ENCODE measurements around the gene NME3. TPM values are rescaled to one million over a fixed set of nuclear protein-coding genes. Genes with fewer than 3 reads are reported as not detected.

Gene NME3
- total and polyA plus RNA-seq, 2 of the 13 experiments (the other 11 are each of a cell fraction or from before 2014, with no cell fraction given): 10.4 to 15.9 TPM

DNA sequence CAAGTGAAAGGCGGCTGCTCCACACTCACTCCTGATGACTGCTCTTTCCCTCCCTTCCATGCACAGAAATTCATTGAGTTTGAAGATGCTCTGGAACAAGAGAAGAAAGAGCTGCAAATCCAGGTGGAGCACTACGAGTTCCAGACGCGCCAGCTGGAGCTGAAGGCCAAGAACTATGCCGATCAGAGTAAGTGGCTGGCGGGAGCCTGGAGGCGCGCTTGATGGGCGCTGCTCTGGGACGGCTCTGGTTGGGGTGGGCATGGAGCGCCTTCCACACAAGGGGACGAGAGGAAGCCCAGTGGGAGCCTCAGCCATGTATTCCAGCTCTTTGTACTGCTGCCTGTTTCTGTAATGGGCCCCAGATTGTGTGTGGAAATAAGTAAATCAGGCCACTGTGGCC, 46.9 kb downstream of the NME3 start (continued):
- TF ChIP-seq SIN3B (IDR thresholded peaks at IDR 0.05; ENCODE audit: low read length) (no peak), CBFB (CRISPR knock-in tag; IDR thresholded peaks at IDR 0.05) (no peak), KLF9 (CRISPR knock-in tag; IDR thresholded peaks at IDR 0.05; ENCODE audit: low read depth) (no peak)
- TF ChIP-seq, protein P1, sequence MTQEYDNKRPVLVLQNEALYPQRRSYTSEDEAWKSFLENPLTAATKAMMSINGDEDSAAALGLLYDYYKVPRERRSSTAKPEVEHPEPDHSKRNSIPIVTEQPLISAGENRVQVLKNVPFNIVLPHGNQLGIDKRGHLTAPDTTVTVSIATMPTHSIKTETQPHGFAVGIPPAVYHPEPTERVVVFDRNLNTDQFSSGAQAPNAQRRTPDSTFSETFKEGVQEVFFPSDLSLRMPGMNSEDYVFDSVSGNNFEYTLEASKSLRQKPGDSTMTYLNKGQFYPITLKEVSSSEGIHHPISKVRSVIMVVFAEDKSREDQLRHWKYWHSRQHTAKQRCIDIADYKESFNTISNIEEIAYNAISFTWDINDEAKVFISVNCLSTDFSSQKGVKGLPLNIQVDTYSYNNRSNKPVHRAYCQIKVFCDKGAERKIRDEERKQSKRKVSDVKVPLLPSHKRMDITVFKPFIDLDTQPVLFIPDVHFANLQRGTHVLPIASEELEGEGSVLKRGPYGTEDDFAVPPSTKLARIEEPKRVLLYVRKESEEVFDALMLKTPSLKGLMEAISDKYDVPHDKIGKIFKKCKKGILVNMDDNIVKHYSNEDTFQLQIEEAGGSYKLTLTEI (CRISPR knock-in tag; conservative IDR thresholded peaks at IDR 0.05): no peak
- TF ChIP-seq, protein P2, sequence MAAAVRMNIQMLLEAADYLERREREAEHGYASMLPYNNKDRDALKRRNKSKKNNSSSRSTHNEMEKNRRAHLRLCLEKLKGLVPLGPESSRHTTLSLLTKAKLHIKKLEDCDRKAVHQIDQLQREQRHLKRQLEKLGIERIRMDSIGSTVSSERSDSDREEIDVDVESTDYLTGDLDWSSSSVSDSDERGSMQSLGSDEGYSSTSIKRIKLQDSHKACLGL (CRISPR knock-in tag; IDR thresholded peaks at IDR 0.05): no peak

DNA sequence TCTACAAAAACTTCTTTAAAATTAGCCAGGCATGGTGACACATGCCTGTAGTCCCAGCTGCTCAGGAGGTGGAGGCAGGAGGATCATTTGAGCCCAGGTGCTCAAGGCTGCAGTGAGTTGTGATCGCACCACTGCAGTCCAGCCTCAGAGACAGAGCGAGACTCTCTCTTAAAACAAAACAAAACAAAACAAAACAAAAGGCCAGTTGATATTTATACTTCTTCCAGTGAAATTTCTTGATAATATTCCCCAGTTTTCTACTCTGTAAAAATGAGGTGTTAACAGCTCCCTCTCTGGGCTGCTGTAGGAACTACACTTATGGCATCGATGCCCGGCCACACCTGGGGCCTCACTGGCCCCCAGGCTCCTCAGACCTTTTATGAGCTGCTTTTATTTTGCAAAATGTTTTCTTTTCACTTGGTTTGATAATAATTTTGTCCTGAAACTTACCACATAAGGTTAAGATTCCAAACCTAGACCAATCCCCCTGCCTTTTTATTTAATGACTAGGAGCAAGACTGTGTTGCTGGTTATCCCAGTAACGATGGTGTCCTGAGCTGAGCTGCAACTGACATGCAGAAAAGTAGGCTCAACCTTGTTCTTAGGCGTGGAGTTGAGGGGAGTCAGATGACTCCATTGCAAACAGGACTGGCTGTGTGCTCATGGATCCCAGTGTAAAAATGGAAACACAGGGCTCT, 47.7 kb downstream of the NME3 start:
- intact Hi-C loops (cut with micrococcal nuclease; ENCODE audit: unreplicated experiment) (no loop called here), in situ Hi-C loops (cut with HindIII; ENCODE audit: extremely low pct_ligation_motif_present, low pct_unique_long_range_greater_than_20kb) (no loop called here)
- no peaks in the 10 kb centered on the region for H3K9me3 ChIP-seq (ENCODE audit: low read length)
- DNase-seq (ENCODE audit: low spot score) (peak; percentile 37), FAIRE-seq (peak; percentile 56), ATAC-seq (peak; percentile 58; the same call in 1 of the 3 replicates)
- no TSS peak for BruUV-seq (replicated peaks)
- H3K4me3 ChIP-seq (replicated peaks in 1 of 3; ENCODE audit: insufficient read depth in 1 of 3, low read depth in 2 of 3, low read length in 3 of 3): no peak overlapping the region
- WGBS (ENCODE audit: low lambda C conversion rate): 60% methylated on average over 6 of the region's 6 CpGs
- peaks cover 50% of the 10 kb centered on the region for H3K4me1 ChIP-seq (ENCODE audit: insufficient read depth, low read length)
- ChIA-PET POLR2A (interaction anchor here (1.7 kb wide), 1 partner anchor 46 kb away, joined by 8 read pairs; the partner anchor contains the start of gene JPT2), CTCF (ENCODE audit: low intra/inter-chr PET ratio, low total read pairs) (no interaction called here)
- no peak overlapping the region for H3K9ac ChIP-seq (ENCODE audit: insufficient read depth, low read depth, low read length)
- H4K20me1 ChIP-seq (ENCODE audit: insufficient read depth, low read length): peaks cover 10% of the 10 kb centered on the region
- peaks cover 12% of the 10 kb centered on the region for H3K79me2 ChIP-seq (ENCODE audit: insufficient read depth, low read length)
- no peak overlapping the region for H2AFZ ChIP-seq (ENCODE audit: low read length)
- no peak overlapping the region for H3K27ac ChIP-seq (ENCODE audit: extremely low read length, insufficient read depth, low read length)
- no peak overlapping the region for H3K4me2 ChIP-seq (ENCODE audit: low read depth, low read length)
- H3K36me3 ChIP-seq (replicated peaks in 1 of 2; ENCODE audit: control insufficient read depth in 1 of 2, insufficient read depth in 2 of 2, low read length in 2 of 2): peaks cover 24 to 33% of the 10 kb centered on the region in 2 experiments; a peak in 4 of 5 replicates
- H3K27me3 ChIP-seq (ENCODE audit: control insufficient read depth in 1 of 2, insufficient read depth in 2 of 2, low read length in 2 of 2): no peaks in the 10 kb centered on the region
- TF ChIP-seq XRCC5 (optimal IDR thresholded peaks at IDR 0.05; ENCODE audit: low read length): peak; percentile 33
- TF ChIP-seq GTF3A (CRISPR knock-in tag; conservative IDR thresholded peaks at IDR 0.05): no peak
- peak; percentile 44 for TF ChIP-seq STAG1 (CRISPR knock-in tag; IDR thresholded peaks at IDR 0.05)
- TF ChIP-seq NFE2 (CRISPR knock-in tag; IDR thresholded peaks at IDR 0.05): no peak
- TF ChIP-seq ZNF562 (CRISPR knock-in tag; IDR thresholded peaks at IDR 0.05; ENCODE audit: borderline replicate concordance): no peak
- no peak for TF ChIP-seq KLF16 (CRISPR knock-in tag; IDR thresholded peaks at IDR 0.05)
- TF ChIP-seq, protein P3, sequence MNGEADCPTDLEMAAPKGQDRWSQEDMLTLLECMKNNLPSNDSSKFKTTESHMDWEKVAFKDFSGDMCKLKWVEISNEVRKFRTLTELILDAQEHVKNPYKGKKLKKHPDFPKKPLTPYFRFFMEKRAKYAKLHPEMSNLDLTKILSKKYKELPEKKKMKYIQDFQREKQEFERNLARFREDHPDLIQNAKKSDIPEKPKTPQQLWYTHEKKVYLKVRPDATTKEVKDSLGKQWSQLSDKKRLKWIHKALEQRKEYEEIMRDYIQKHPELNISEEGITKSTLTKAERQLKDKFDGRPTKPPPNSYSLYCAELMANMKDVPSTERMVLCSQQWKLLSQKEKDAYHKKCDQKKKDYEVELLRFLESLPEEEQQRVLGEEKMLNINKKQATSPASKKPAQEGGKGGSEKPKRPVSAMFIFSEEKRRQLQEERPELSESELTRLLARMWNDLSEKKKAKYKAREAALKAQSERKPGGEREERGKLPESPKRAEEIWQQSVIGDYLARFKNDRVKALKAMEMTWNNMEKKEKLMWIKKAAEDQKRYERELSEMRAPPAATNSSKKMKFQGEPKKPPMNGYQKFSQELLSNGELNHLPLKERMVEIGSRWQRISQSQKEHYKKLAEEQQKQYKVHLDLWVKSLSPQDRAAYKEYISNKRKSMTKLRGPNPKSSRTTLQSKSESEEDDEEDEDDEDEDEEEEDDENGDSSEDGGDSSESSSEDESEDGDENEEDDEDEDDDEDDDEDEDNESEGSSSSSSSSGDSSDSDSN (CRISPR knock-in tag; IDR thresholded peaks at IDR 0.05): no peak
- TF ChIP-seq ZNF430 (CRISPR knock-in tag; IDR thresholded peaks at IDR 0.05): no peak
- no peak for TF ChIP-seq ARNT2 (CRISPR knock-in tag; IDR thresholded peaks at IDR 0.05; ENCODE audit: low read depth)
- TF ChIP-seq SMC3 (IDR thresholded peaks at IDR 0.05; ENCODE audit: low read length): peak; percentile 45; the same call in 1 of the 2 replicates
- TF ChIP-seq RAD21 (CRISPR knock-in tag; IDR thresholded peaks at IDR 0.05): peak; percentile 19; the same call in 1 of the 2 replicates
- TF ChIP-seq ZNF501 (CRISPR knock-in tag; IDR thresholded peaks at IDR 0.05): 0 out of 2 replicates have a peak, but pooled peaks have one; percentile 24
- TF ChIP-seq, protein P4, sequence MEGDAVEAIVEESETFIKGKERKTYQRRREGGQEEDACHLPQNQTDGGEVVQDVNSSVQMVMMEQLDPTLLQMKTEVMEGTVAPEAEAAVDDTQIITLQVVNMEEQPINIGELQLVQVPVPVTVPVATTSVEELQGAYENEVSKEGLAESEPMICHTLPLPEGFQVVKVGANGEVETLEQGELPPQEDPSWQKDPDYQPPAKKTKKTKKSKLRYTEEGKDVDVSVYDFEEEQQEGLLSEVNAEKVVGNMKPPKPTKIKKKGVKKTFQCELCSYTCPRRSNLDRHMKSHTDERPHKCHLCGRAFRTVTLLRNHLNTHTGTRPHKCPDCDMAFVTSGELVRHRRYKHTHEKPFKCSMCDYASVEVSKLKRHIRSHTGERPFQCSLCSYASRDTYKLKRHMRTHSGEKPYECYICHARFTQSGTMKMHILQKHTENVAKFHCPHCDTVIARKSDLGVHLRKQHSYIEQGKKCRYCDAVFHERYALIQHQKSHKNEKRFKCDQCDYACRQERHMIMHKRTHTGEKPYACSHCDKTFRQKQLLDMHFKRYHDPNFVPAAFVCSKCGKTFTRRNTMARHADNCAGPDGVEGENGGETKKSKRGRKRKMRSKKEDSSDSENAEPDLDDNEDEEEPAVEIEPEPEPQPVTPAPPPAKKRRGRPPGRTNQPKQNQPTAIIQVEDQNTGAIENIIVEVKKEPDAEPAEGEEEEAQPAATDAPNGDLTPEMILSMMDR (CRISPR knock-in tag; IDR thresholded peaks at IDR 0.05): peak; percentile 60

Data from HepG2 (cell line).